ENCODE data around the gene CHL1. TPM values are rescaled to one million over a fixed set of nuclear protein-coding genes. Genes with fewer than 3 reads are reported as not detected.

The CHL1 gene
- total RNA-seq, 2 donors from 2014 or later: 6.1 to 10.5 TPM

DNA sequence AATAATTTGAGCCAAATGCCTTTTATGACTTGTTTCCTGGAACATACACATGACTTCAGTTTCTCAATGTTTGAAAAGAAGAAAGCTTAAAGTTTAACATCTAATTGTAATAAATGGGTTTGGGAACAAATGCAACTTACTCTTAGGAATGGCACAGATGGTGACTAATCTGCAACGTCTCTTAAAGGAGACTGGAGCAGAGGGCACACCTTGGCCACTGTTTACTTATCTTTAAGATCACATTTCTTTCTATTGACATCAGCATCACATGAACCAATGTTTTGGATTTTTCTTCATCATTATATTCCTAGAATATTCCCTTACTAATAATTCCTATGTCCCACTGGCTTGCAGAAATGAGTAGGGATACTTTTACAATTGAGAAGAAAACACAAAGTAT lies 229.5 kb downstream of the CHL1 start:
- TF ChIP-seq POLR2A (IDR thresholded peaks at IDR 0.05) (no peak), POLR2AphosphoS5 (IDR thresholded peaks at IDR 0.05) (no peak)
- TF ChIP-seq, protein P1, sequence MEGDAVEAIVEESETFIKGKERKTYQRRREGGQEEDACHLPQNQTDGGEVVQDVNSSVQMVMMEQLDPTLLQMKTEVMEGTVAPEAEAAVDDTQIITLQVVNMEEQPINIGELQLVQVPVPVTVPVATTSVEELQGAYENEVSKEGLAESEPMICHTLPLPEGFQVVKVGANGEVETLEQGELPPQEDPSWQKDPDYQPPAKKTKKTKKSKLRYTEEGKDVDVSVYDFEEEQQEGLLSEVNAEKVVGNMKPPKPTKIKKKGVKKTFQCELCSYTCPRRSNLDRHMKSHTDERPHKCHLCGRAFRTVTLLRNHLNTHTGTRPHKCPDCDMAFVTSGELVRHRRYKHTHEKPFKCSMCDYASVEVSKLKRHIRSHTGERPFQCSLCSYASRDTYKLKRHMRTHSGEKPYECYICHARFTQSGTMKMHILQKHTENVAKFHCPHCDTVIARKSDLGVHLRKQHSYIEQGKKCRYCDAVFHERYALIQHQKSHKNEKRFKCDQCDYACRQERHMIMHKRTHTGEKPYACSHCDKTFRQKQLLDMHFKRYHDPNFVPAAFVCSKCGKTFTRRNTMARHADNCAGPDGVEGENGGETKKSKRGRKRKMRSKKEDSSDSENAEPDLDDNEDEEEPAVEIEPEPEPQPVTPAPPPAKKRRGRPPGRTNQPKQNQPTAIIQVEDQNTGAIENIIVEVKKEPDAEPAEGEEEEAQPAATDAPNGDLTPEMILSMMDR (IDR thresholded peaks at IDR 0.05): no peak
- no peaks in the 10 kb centered on the region for H3K27me3 ChIP-seq (replicated peaks; ENCODE audit: insufficient read depth)
- no peaks in the 10 kb centered on the region for H3K36me3 ChIP-seq
- H3K4me3 ChIP-seq: no peak overlapping the region
- no peak for DNase-seq (ENCODE audit: low spot score)
- WGBS: 36% methylated on average over 1 of the region's 1 CpG
- no peaks in the 10 kb centered on the region for H3K4me1 ChIP-seq (replicated peaks)
- no peak overlapping the region for H3K27ac ChIP-seq
- intact Hi-C loops (cut with DNase I): no loop called here
- no peaks in the 10 kb centered on the region for H3K9me3 ChIP-seq

GRCh38 chr3:427128-427527 lies 230.6 kb downstream of the CHL1 start:
- intact Hi-C loops (cut with DNase I): no loop called here
- H3K36me3 ChIP-seq: no peaks in the 10 kb centered on the region
- H3K27me3 ChIP-seq (replicated peaks; ENCODE audit: insufficient read depth): no peaks in the 10 kb centered on the region
- DNase-seq (ENCODE audit: low spot score): no peak
- H3K4me1 ChIP-seq (replicated peaks): no peaks in the 10 kb centered on the region
- WGBS: 67% methylated on average over 4 of the region's 4 CpGs
- no peaks in the 10 kb centered on the region for H3K9me3 ChIP-seq
- no peak overlapping the region for H3K27ac ChIP-seq
- no peak overlapping the region for H3K4me3 ChIP-seq
- TF ChIP-seq POLR2A (IDR thresholded peaks at IDR 0.05) (no peak), POLR2AphosphoS5 (IDR thresholded peaks at IDR 0.05) (no peak)
- TF ChIP-seq, protein P1 (IDR thresholded peaks at IDR 0.05): no peak

GRCh38 chr3:430186-430585 lies 233.6 kb downstream of the CHL1 start:
- Histone ChIP-seq H3K27ac (no peak overlapping the region), H3K27me3 (replicated peaks; ENCODE audit: insufficient read depth) (no peaks in the 10 kb centered on the region), H3K4me3 (no peak overlapping the region), H3K4me1 (replicated peaks) (no peaks in the 10 kb centered on the region), H3K9me3 (no peaks in the 10 kb centered on the region), H3K36me3 (no peaks in the 10 kb centered on the region)
- intact Hi-C loops (cut with DNase I): no loop called here
- no peak for DNase-seq (ENCODE audit: low spot score)
- TF ChIP-seq POLR2AphosphoS5 (IDR thresholded peaks at IDR 0.05): no peak
- no peak for TF ChIP-seq POLR2A (IDR thresholded peaks at IDR 0.05)
- TF ChIP-seq, protein P1 (IDR thresholded peaks at IDR 0.05): no peak
- WGBS: 29% methylated on average over 4 of the region's 4 CpGs

DNA sequence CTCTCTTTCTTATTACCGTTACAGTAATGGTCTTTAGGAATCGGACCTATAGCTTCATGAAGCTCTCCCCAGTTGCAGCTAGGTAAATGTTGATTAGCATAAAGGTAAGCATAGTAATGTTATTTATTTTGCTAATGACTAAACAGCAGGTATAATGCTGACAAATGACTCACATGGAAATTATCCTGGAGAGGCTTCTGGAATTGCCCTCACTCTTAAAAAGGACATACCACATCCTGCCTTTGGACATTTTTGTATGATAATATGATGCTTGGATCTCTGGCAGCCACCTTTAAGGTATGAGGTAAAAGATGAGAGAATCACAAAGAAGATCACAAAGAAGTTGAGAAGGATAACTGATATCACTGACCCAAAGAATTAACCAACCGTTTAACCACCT lies 238.6 kb downstream of the CHL1 start:
- DNase-seq (ENCODE audit: low spot score): no peak
- intact Hi-C loops (cut with DNase I): no loop called here
- Histone ChIP-seq H3K27ac (no peak overlapping the region), H3K36me3 (no peaks in the 10 kb centered on the region), H3K4me3 (no peak overlapping the region), H3K27me3 (replicated peaks; ENCODE audit: insufficient read depth) (no peaks in the 10 kb centered on the region), H3K9me3 (no peaks in the 10 kb centered on the region), H3K4me1 (replicated peaks) (no peaks in the 10 kb centered on the region)
- TF ChIP-seq, protein P1 (IDR thresholded peaks at IDR 0.05): no peak
- TF ChIP-seq POLR2AphosphoS5 (IDR thresholded peaks at IDR 0.05) (no peak), POLR2A (IDR thresholded peaks at IDR 0.05) (no peak)
- WGBS: 56% methylated on average over 3 of the region's 3 CpGs

- 38% methylated on average over 2 of the region's 2 CpGs for WGBS
- DNase-seq (ENCODE audit: low spot score): no peak
Observed at GRCh38 chr3:436053-436452, 239.5 kb downstream of the CHL1 start.

More at GRCh38 chr3:436053-436452, 239.5 kb downstream of the CHL1 start:
- intact Hi-C loops (cut with DNase I): no loop called here
- Histone ChIP-seq H3K4me3 (no peak overlapping the region), H3K9me3 (no peaks in the 10 kb centered on the region), H3K27ac (no peak overlapping the region), H3K36me3 (no peaks in the 10 kb centered on the region), H3K4me1 (replicated peaks) (no peaks in the 10 kb centered on the region), H3K27me3 (replicated peaks; ENCODE audit: insufficient read depth) (no peaks in the 10 kb centered on the region)
- TF ChIP-seq, protein P1 (IDR thresholded peaks at IDR 0.05): no peak
- TF ChIP-seq POLR2AphosphoS5 (IDR thresholded peaks at IDR 0.05) (no peak), POLR2A (IDR thresholded peaks at IDR 0.05) (no peak)

Measured in prostate gland (tissue), 2 donors.